ENCODE results near the gene HNRNPL. TPM values are rescaled to one million over a fixed set of nuclear protein-coding genes. Genes with fewer than 3 reads are reported as not detected.

Gene HNRNPL
- total RNA-seq, 6 experiments from 2014 or later: 89.5 to 157 (median 102) TPM

DNA sequence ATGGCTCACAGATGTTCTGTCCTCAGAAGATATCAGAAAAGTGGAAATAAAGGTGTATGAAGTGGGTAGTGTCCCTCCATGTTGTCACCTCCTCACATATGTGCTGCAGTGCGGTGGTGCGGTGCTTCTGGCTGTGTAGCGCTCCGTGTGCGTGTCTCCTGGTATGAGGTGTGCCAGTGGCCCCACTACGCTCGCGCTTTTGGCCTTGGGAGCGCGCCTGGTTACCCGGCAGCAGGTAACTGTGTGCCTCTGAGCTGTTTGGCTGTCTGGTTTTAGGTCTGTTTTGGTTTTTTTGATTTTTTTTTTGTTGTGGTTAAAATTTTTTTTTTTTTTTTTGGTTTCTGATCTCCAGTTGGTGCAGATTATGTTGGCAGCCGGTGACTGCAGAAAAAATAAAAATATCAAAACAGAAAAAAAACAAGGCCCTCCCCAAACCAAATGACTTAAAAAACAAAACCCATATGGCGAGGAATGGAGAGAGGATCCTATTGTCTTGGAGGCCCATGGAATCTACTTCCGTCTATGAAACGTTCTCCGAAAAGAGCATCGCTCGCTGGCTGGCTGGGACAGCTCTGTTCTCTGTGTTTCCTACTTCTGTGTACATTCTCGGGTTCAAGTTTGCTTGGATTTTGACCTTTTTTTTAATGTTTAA is 7.9 kb downstream of the HNRNPL start:
- H3K4me3 ChIP-seq: no peak overlapping the region
- H3K27ac ChIP-seq: peak overlapping the region in 2 of 3 donors; percentile 20 to 62
- intact Hi-C loops (cut with DNase I): no loop called here
- DNase-seq (peak in 1 of 3 donors; percentile 56), ATAC-seq (peak in 3 of 4 donors; percentile 11 to 33 (median 22))
- WGBS (ENCODE audit: insufficient coverage, low coverage, low lambda C conversion rate, missing lambda C conversion rate): 69% methylated on average over 17 of the region's 19 CpGs
- H3K27me3 ChIP-seq: no peaks in the 10 kb centered on the region
- peaks cover 0 to 83% (median 34%) of the 10 kb centered on the region in 4 donors for H3K4me1 ChIP-seq
- H3K36me3 ChIP-seq: peaks cover 37 to 99% (median 69%) of the 10 kb centered on the region in 4 donors
- peak; percentile 18 for TF ChIP-seq POLR2A (IDR thresholded peaks at IDR 0.05)
- TF ChIP-seq, protein P1, sequence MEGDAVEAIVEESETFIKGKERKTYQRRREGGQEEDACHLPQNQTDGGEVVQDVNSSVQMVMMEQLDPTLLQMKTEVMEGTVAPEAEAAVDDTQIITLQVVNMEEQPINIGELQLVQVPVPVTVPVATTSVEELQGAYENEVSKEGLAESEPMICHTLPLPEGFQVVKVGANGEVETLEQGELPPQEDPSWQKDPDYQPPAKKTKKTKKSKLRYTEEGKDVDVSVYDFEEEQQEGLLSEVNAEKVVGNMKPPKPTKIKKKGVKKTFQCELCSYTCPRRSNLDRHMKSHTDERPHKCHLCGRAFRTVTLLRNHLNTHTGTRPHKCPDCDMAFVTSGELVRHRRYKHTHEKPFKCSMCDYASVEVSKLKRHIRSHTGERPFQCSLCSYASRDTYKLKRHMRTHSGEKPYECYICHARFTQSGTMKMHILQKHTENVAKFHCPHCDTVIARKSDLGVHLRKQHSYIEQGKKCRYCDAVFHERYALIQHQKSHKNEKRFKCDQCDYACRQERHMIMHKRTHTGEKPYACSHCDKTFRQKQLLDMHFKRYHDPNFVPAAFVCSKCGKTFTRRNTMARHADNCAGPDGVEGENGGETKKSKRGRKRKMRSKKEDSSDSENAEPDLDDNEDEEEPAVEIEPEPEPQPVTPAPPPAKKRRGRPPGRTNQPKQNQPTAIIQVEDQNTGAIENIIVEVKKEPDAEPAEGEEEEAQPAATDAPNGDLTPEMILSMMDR (IDR thresholded peaks at IDR 0.05): no peak
- H3K9me3 ChIP-seq: no peaks in the 10 kb centered on the region

DNA sequence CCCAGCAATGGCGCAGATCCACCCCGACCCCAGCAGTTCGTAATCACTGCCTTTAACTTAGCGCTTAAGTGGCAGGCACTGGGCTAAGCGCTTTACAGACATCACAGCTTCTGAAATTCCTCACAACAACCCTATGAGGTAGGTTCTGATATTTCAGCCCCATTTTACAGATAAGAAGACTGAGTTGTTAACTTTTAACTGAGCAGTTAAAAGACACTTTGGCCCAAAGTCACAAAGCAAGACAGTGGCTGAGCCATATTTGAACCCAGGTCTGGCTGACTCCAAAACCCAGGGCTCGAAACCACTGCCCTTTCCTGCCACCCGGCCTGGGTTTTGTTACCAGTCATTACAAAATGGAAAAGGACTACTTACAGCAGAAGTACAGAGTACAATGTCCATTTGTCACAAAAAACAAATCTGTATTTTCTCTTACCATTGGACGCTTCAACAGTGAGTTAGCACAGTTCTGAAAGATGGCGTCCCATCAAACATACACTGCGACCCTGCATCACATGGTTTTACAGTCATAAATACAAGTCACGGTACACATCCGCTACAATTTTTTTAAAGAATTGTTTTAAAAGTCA is 8.5 kb downstream of the HNRNPL start:
- intact Hi-C loops (cut with DNase I): no loop called here
- no peak overlapping the region for H3K4me3 ChIP-seq

DNA sequence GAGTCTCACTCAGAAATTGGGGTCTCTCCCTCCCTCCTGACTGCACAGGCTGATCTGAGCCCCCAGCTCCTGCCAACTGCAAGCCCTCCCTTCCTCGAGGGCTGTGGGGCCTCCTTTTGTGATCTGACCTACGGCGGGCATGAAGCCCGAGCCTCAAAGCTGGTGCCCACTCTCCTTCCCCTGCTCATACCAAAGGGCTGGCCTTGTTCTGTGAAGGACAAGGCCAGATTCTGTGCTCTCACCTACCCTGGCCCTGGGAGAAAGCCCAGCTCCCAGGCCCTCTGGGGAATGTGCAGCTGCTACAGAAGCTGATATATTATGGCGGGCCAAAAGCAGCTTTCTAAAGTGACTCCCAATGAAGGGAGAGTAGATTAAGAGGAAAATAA is 9.2 kb downstream of the HNRNPL start:
- Histone ChIP-seq H3K4me1 (peaks cover 0 to 85% (median 41%) of the 10 kb centered on the region in 4 donors), H3K27me3 (no peaks in the 10 kb centered on the region), H3K27ac (peak overlapping the region in 1 of 3 donors; percentile 62), H3K9me3 (no peaks in the 10 kb centered on the region), H3K4me3 (no peak overlapping the region), H3K36me3 (peaks cover 26 to 99% (median 66%) of the 10 kb centered on the region in 4 donors)
- intact Hi-C loops (cut with DNase I): no loop called here
- ATAC-seq (no peak), DNase-seq (peak in 2 of 3 donors; percentile 13 to 21)
- no peak for TF ChIP-seq POLR2A (IDR thresholded peaks at IDR 0.05)
- TF ChIP-seq, protein P1 (IDR thresholded peaks at IDR 0.05): no peak
- WGBS (ENCODE audit: insufficient coverage, low coverage, low lambda C conversion rate, missing lambda C conversion rate): 90% methylated on average over 4 of the region's 5 CpGs

More for the DNA sequence above, 8.5 kb downstream of the HNRNPL start:
- no peaks in the 10 kb centered on the region for H3K27me3 ChIP-seq
- DNase-seq (no peak), ATAC-seq (peak in 1 of 4 donors; percentile 4)
- H3K36me3 ChIP-seq: peaks cover 33 to 99% (median 67%) of the 10 kb centered on the region in 4 donors
- H3K4me1 ChIP-seq: peaks cover 0 to 85% (median 37%) of the 10 kb centered on the region in 4 donors
- 78% methylated on average over 11 of the region's 12 CpGs for WGBS (ENCODE audit: insufficient coverage, low coverage, low lambda C conversion rate, missing lambda C conversion rate)
- TF ChIP-seq, protein P1 (IDR thresholded peaks at IDR 0.05): no peak
- no peak for TF ChIP-seq POLR2A (IDR thresholded peaks at IDR 0.05)
- H3K9me3 ChIP-seq: no peaks in the 10 kb centered on the region
- peak overlapping the region in 2 of 3 donors; percentile 20 to 62 for H3K27ac ChIP-seq

DNA sequence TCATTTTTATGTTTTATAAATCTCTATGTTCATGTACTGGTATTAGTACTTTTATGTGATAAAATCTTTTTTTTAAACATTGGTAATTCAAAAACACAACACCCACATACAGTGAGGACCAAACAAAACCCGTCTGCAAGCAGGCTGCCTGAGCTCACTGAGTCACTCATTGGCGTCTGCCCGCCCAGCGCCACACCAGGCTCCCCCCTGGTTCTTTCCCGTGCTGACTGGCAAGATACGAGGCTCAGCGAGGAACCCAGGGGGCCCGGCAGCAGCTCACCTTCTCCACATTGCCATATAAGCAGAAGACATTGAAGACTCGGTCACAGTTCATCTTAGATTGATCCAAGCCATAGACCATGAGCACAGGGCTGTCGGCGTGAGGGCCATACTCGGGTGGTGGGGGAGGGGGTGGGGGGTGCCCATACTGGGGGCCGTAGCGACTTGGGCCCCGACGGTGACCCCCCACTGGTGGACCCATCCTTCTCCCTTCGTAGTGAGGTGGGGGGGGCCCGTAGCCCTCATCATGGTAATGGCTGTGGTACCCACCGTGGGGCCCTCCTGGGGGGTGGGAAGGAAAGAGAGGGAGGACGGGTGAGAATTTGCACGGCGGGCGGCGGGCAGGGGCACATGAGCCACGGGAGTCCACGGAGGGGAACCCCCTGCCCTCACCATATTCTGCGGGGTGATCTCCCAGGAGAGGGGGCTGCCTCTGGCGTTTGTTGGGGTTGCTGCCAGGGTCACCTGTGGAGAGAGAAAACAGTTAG is 9.8 kb downstream of the HNRNPL start:
- TF ChIP-seq POLR2A (IDR thresholded peaks at IDR 0.05): no peak
- TF ChIP-seq, protein P1 (IDR thresholded peaks at IDR 0.05): no peak
- no peaks in the 10 kb centered on the region for H3K27me3 ChIP-seq
- H3K9me3 ChIP-seq: no peaks in the 10 kb centered on the region
- DNase-seq (peak in 2 of 3 donors; percentile 21 to 49), ATAC-seq (no peak)
- H3K27ac ChIP-seq: peak overlapping the region in 1 of 3 donors; percentile 62
- intact Hi-C loops (cut with DNase I): no loop called here
- peaks cover 0 to 85% (median 43%) of the 10 kb centered on the region in 4 donors for H3K4me1 ChIP-seq
- 83% methylated on average over 18 of the region's 28 CpGs for WGBS (ENCODE audit: insufficient coverage, low coverage, low lambda C conversion rate, missing lambda C conversion rate)
- no peak overlapping the region for H3K4me3 ChIP-seq
- H3K36me3 ChIP-seq: peaks cover 22 to 94% (median 60%) of the 10 kb centered on the region in 4 donors
